HepG2 (cell line): ENCODE measurements around the gene SLC35B1. TPM values are rescaled to one million over a fixed set of nuclear protein-coding genes. Genes with fewer than 3 reads are reported as not detected.

Source experiments
- ATAD3A ChIP-seq: sonication (generic); formaldehyde crosslinking; IDR thresholded peaks from 2 replicates; pipeline ENCODE4 v1.4.0; 2020; ENCODE audit warnings: missing genetic modification reagents
- CC2D1A ChIP-seq: sonication (generic); formaldehyde crosslinking; IDR thresholded peaks from 2 replicates; pipeline ENCODE4 v1.8.1; 2023; ENCODE audit warnings: mild to moderate bottlenecking, missing genetic modification reagents
- CENPX ChIP-seq: sonication (generic); formaldehyde crosslinking; IDR thresholded peaks from 2 replicates; pipeline ENCODE4 v1.9.0; 2021; ENCODE audit warnings: mild to moderate bottlenecking, missing genetic modification reagents, moderate library complexity
- CERS6 ChIP-seq: sonication (generic); formaldehyde crosslinking; IDR thresholded peaks from 2 replicates; pipeline ENCODE4 v1.5.0; 2020; ENCODE audit warnings: missing genetic modification reagents
- FOXK2 ChIP-seq: fragments of 450-650 bp; IDR thresholded peaks from 2 replicates; pipeline ENCODE4 v1.6.1; 2016
- GABPB1 ChIP-seq: IDR thresholded peaks from 2 replicates; pipeline ENCODE4 v1.6.1; 2016; ENCODE audit warnings: mild to moderate bottlenecking, missing genetic modification reagents, moderate library complexity, missing compliant biosample characterization
- MED8 ChIP-seq: sonication (generic); formaldehyde crosslinking; IDR thresholded peaks from 2 replicates; pipeline ENCODE4 v1.8.1; 2023; ENCODE audit warnings: mild to moderate bottlenecking, missing genetic modification reagents; ENCODE audit not compliant: insufficient replicate concordance
- RFX3 ChIP-seq: IDR thresholded peaks from 2 replicates; pipeline ENCODE4 v1.6.1; 2016; ENCODE audit warnings: missing biosample characterization, missing genetic modification reagents
- SATB2 ChIP-seq: sonication (generic); formaldehyde crosslinking; IDR thresholded peaks from 2 replicates; pipeline ENCODE4 v1.5.0; 2020; ENCODE audit warnings: missing genetic modification reagents
- SRF ChIP-seq: IDR thresholded peaks from 2 replicates; pipeline ENCODE4 v1.6.1; 2011; ENCODE audit warnings: mild to moderate bottlenecking, low read depth, low read length, moderate library complexity
- TAF1 ChIP-seq: sonication (generic); formaldehyde crosslinking; IDR thresholded peaks from 2 replicates; pipeline ENCODE4 v1.4.0; 2020; ENCODE audit warnings: missing genetic modification reagents
- THAP7 ChIP-seq: sonication (generic); formaldehyde crosslinking; IDR thresholded peaks from 2 replicates; pipeline ENCODE4 v1.8.1; 2023; ENCODE audit warnings: mild to moderate bottlenecking, missing genetic modification reagents
- TRIM24 ChIP-seq: sonication (generic); formaldehyde crosslinking; IDR thresholded peaks from 2 replicates; pipeline ENCODE4 v1.8.0; 2022; ENCODE audit warnings: mild to moderate bottlenecking, missing genetic modification reagents
- ZBTB7B ChIP-seq: sonication (generic); formaldehyde crosslinking; IDR thresholded peaks from 2 replicates; pipeline ENCODE4 v1.4.0; 2020; ENCODE audit warnings: missing genetic modification reagents
- ZNF225 ChIP-seq: sonication (generic); formaldehyde crosslinking; IDR thresholded peaks from 2 replicates; pipeline ENCODE4 v1.4.0; 2020; ENCODE audit warnings: mild to moderate bottlenecking, missing genetic modification reagents
- ZNF562 ChIP-seq: sonication (generic); formaldehyde crosslinking; IDR thresholded peaks from 2 replicates; pipeline ENCODE4 v1.8.0; 2022; ENCODE audit warnings: missing genetic modification reagents, borderline replicate concordance
- ZNF609 ChIP-seq: sonication (generic); formaldehyde crosslinking; IDR thresholded peaks from 2 replicates; pipeline ENCODE4 v1.4.0; 2020; ENCODE audit warnings: mild to moderate bottlenecking, missing genetic modification reagents, borderline replicate concordance
- ZSCAN29 ChIP-seq: sonication (generic); formaldehyde crosslinking; conservative IDR thresholded peaks from 2 replicates; pipeline ENCODE4 v1.4.0; 2020; ENCODE audit warnings: mild to moderate bottlenecking, missing genetic modification reagents
- polyA plus RNA-seq, 8 experiments: library from polyadenylated mRNA; depleted of rRNA in 3 of 8; stranded (reverse) in 7 of 8; unstranded in 1 of 8; fragments of >200 nt; fragmentation: Illumina TruSeq in 4 of 8; extraction: Trizol in 4 of 8; gene quantifications; 2 replicates each; pipeline versions ENCODE4 v1.2.1 to v1.2.3, GENCODE V29; 2011 to 2016; ENCODE audit warnings: low read depth in 4 of 8, missing spikeins in 1 of 8, mixed read lengths in 1 of 8; ENCODE audit not compliant: insufficient read depth in 1 of 8
- total RNA-seq, 5 experiments: library from RNA; depleted of rRNA; stranded (reverse); fragments of >200 nt; fragmentation: Illumina TruSeq; extraction: Trizol; gene quantifications; 2 replicates each; pipeline ENCODE4 v1.2.3, GENCODE V29; 2016; ENCODE audit warnings: low read depth in 1 of 5
- TF ChIP-seq, protein P1 (sequence below): IDR thresholded peaks from 2 replicates; pipeline ENCODE4 v1.6.1; 2016
- TF ChIP-seq, protein P2 (sequence below): sonication (generic); formaldehyde crosslinking; IDR thresholded peaks from 2 replicates; pipeline ENCODE4 v1.5.1; 2020; ENCODE audit warnings: missing genetic modification reagents, mild to moderate bottlenecking, borderline replicate concordance

Gene SLC35B1
- total and polyA plus RNA-seq, 2 of the 13 experiments (the other 11 are each of a cell fraction or from before 2014, with no cell fraction given): 99.6 to 113 TPM

DNA sequence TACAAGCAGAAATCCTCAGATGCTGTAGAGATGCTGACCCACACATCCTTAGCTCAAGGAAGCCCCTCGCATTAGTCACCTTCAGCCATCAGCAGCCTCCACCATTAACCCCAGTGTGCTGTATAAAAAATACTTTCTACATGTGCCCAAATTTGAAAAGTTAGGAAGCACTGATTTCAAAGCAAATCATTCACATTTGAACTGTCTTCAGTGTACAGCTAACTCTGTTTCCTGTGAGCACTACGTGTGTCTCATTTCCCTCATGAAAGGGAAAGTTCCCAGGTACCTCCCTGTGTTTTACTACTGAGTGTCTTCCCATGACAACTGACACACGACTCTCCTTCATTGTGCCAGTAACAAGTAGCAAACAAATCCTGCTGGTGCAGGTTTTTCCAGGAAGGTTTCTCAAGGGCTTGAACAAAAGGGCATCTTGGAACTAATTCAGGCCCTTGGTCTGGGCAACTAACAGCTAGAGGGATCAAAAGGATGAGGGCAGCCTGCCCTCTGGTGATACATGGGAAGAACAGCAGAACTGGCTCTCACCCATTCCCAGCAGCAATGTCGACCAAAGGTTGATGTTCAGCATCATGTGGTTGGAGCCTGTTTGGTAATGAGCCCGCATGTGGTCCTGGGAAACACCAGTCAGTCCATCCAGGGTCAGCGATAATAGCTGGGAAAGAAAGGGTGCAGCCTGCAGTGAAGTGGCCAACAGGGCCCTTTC is 4.0 kb downstream of the SLC35B1 start (continued):
- TF ChIP-seq ZNF609 (CRISPR knock-in tag) (no peak), ZSCAN29 (no peak), ATAD3A (CRISPR knock-in tag) (no peak), ZBTB7B (CRISPR knock-in tag) (0 out of 2 replicates have a peak, but pooled peaks have one; percentile 22), THAP7 (no peak), RFX3 (CRISPR knock-in tag) (no peak), TRIM24 (no peak), SATB2 (CRISPR knock-in tag) (no peak), CERS6 (CRISPR knock-in tag) (no peak), CC2D1A (CRISPR knock-in tag) (no peak), TAF1 (CRISPR knock-in tag) (no peak), ZNF562 (CRISPR knock-in tag) (no peak), CENPX (CRISPR knock-in tag) (no peak), GABPB1 (CRISPR knock-in tag) (no peak), SRF (no peak), FOXK2 (no peak), MED8 (no peak), ZNF225 (CRISPR knock-in tag) (no peak)
- TF ChIP-seq, protein P1, sequence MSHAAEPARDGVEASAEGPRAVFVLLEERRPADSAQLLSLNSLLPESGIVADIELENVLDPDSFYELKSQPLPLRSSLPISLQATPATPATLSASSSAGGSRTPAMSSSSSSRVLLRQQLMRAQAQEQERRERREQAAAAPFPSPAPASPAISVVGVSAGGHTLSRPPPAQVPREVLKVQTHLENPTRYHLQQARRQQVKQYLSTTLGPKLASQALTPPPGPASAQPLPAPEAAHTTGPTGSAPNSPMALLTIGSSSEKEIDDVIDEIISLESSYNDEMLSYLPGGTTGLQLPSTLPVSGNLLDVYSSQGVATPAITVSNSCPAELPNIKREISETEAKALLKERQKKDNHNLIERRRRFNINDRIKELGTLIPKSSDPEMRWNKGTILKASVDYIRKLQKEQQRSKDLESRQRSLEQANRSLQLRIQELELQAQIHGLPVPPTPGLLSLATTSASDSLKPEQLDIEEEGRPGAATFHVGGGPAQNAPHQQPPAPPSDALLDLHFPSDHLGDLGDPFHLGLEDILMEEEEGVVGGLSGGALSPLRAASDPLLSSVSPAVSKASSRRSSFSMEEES (CRISPR knock-in tag): peak; percentile 82
- TF ChIP-seq, protein P2, sequence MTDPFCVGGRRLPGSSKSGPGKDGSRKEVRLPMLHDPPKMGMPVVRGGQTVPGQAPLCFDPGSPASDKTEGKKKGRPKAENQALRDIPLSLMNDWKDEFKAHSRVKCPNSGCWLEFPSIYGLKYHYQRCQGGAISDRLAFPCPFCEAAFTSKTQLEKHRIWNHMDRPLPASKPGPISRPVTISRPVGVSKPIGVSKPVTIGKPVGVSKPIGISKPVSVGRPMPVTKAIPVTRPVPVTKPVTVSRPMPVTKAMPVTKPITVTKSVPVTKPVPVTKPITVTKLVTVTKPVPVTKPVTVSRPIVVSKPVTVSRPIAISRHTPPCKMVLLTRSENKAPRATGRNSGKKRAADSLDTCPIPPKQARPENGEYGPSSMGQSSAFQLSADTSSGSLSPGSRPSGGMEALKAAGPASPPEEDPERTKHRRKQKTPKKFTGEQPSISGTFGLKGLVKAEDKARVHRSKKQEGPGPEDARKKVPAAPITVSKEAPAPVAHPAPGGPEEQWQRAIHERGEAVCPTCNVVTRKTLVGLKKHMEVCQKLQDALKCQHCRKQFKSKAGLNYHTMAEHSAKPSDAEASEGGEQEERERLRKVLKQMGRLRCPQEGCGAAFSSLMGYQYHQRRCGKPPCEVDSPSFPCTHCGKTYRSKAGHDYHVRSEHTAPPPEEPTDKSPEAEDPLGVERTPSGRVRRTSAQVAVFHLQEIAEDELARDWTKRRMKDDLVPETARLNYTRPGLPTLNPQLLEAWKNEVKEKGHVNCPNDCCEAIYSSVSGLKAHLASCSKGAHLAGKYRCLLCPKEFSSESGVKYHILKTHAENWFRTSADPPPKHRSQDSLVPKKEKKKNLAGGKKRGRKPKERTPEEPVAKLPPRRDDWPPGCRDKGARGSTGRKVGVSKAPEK (CRISPR knock-in tag): no peak
